Activated T-cell treated with anti-CD3 and anti-CD28 coated beads, Interleukin-2, amount 50 U/mL, for 48 hours (primary cell): Measurements from ENCODE around the gene GPN1.
"Not testable (repeated sequence)": the region's sequence is repeated elsewhere in the genome, so short reads cannot be mapped to it uniquely, and the experiment has no call there.

ENCODE experiments used
- DNase-seq, 2 experiments: peaks; one replicate each; pipeline ENCODE4 v3.0.0-alpha.2; 2020

GPN1 gene

DNA sequence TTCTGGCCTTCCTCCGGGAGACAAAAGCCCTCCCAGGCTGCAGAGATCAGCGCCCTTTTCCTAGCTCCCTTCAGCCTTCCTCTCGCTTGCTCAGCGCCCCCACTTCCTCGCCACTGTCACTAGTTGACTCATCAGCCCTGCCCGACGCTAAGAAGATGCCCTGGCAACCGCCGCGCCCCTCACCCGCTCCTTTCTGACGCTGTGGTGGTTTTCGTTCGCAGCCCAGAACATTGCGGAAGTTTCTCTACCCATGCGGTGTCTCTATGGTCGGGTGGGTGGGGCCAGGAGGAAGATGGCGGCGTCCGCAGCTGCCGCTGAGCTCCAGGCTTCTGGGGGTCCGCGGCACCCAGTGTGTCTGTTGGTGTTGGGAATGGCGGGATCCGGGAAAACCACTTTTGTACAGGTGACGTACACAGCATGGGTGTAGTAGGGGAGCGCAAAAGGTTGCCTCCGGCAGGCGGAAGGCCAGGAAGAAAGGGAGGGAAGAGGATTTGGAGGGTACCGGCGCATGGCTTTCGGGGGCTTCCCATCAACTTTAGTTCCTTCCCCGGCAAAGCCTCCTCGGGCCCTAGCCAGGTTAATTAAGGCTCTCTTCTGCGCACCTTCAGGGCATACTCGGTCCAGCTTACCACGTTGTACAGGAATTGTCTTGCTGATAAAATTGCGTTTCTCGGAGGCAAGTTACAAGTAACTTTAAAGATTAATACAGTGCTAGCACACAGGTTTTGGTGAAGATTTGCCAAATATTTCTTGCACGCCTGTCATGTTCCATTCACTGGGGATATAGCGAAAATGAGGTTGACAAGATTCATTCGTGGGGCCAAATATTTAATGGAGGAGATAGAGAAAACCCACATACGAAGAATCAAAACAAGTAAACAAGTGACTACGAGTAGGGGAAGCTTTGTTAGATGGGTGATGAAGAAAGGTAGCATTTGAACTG, at the start of gene GPN1, which contains the start of gene CCDC121:
TSS of gene GPN1 (plus strand) at position 284 of the 943 bp plus-strand sequence. CDS start at position 293, 9 bp downstream.
TSS of gene CCDC121 (minus strand) at position 246 of the 943 bp plus-strand sequence. CDS start 1,213 bp downstream, outside the sequence.
- DNase-seq = peak; percentile 94 to 96

DNA sequence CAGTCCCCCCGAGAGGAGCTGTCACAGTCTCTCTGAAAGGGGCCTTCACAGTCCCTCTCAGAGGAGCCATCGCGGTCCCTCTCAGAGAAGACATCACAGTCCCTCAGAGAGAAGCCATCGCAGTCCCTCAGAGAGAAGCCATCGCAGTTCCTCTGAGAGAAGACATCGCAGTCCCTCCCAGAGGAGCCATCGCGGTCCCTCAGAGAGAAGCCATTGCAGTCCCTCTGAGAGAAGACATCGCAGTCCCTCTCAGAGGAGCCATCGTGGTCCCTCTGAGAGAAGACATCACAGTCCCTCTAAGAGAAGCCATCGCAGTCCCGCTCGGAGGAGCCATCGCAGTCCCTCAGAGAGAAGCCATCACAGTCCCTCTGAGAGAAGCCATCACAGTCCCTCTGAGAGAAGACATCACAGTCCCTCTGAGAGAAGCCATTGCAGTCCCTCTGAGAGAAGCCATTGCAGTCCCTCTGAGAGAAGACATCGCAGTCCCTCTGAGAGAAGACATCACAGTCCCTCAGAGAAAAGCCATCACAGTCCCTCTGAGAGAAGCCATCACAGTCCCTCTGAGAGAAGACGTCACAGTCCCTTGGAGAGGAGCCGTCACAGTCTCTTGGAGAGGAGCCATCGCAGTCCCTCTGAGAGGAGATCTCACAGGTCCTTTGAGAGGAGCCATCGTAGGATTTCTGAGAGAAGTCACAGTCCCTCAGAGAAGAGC, 47.3 kb upstream of the GPN1 start:
- DNase-seq = no peak

DNA sequence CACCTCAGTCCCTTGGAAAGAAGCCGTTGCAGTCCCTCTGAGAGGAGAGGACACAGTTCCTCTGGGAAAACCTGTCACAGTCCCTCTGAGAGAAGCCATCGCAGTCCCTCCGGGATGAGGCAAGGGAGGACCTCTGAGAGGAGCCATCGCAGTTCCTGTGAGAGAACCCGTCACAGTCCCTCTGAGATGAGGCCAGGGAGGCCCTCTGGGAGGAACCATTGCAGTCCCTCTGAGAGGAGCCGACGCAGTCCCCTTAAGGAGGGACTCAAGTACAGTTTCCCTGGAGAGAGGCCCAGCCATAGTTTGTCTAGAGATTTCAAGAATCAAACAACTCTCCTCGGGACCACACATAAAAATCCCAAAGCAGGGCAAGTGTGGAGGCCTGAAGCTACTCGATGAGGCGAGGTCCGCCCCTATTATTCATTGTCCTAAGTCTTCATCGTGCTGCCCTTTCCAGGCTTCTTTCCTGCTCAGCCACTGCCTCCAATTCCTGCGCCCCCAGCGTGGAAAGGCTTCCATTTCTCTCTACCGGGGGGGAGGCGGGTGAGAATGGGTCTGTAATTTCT, 46.6 kb upstream of the GPN1 start:
- DNase-seq = peak in 1 of 2 experiments; percentile 24

DNA sequence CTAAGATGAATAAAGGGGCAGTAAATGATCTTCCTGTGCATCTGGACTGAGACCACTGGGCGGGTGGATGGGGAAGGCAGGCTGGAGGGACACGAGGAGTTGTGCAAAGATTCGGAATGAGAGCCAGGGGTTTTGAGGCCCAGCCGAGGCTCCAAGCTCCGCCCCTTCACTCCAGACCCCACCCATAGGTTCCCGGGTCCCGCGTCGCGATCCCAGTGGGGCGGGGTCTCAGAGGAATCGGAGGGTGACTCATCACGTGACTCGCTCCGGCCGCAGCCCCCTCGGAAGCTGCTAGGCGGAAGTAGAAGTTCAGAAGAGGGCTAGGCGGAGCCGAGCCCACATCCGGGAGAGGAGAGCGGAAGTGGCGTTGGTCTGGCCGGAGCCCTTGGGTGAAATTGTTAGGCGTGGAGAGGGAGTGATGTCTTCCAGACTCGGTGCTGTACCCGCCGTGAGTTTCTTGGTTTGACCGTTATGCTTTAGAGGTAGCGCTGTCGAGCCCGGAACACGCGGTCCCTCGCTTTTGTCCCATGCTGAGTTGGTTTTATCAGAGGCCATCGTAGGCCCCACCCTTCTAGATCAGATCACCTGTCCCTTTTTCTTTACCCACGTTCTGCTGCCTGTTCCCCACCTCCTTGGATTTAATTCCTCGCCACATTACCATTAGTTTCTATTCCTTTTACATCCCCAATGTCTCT, 46.0 kb upstream of the GPN1 start, which contains the start of gene ZNF512:
TSS of gene ZNF512 (plus strand) at position 348 of the 695 bp plus-strand sequence. CDS start at position 419, 71 bp downstream.
- DNase-seq = peak; percentile 86 to 89

DNA sequence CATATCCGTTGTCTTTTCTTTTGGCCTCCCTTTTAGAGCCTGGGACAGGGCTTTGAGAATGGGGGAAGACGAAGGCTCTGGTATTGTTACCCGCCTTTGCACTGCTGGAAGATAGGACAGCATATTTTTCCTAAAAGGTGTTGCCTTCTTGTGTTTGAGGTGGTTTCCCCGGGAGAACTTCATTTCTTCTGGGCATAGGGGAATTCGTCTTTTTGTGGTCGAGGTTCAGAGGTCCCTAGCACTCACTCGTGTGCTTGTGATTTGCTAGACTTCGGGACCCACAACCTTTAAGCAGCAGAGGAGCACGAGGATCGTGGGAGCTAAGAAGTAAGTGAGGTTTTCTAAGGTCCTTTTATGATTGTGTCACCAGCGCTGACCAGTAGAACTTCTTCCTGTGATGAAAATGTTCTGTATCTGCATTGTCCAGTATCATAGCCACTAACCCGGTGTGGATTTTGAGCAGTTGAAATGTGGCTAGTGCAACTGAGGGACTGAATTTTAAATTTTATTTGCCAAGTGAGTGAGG, 45.4 kb upstream of the GPN1 start:
- peak in 1 of 2 experiments; percentile 27 for DNase-seq

DNA sequence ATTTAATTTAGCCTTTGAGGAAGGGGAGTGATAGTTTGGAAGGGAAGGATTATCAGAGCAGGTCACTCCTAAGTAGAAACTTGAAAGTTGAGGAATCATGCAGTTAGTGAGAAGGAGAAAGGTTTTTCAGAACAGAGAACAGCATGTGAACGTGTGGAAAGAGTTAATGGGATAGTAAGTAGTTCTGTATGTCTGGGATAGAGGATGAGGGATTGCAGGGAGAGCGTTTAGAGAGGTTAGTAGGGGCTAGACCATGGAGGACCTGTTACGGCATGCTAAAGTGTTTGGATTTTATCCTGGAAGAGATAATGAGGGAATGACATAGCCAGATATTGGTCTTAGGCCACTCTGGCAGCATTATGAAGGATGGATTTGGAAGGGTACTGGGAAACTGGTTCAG, 44.3 kb upstream of the GPN1 start:
- no peak for DNase-seq

DNA sequence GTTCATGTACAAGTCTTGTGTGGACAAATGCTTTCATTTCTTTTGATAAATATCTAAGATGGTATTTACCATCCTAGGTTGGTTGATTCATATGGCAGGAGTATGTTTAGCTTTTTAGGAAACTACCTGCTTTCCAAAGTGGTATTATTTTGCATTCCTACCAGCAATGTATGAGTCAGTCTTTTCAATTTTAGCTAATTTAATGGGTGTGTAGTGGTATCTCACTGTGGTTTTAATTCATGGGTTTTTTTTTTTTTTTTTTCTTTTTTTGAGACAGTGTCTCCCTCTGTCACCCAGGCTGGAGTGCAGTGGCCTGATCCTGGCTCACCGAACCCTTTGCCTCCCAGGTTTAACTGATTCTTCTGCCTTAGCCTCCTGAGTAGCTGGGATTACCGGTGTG, 41.8 kb upstream of the GPN1 start:
- DNase-seq = no peak

DNA sequence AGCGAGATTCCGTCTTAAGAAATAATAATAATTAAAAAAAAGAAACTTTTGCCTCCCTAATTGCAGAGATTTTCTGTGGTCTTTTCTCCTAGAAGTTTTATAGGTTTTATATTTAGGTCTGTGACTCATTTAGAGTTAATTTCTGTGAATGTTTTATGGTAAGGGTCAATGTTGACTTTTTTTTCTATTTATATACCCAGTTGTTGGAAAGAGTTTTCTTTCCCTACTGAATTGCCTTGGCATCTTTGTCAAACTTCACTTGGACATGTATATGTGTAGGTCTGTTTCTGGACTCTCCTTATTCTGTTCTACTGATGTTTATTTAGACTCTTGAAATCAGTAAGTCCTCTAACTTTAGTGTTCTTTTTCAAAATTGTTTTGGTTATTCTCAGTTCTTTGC, 40.5 kb upstream of the GPN1 start:
- DNase-seq = no peak

DNA sequence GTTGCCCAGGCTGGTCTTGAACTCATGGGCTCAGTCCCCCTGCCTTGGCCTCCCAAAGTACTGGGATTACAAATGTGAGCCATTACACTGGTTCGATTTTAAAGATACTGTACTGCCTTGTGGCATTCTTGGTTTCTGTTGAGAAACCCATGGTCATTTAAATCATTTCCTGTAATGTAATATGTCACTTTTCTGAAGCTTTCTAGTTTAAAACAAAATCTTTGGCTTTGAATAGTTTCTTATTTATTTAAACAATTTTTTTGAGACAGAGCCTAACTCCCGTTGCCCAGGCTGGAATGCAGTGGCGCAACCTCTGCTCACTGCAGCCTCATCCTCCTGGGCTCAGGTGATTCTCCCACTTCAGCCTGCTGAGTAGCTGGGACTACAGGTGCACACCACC, 37.1 kb upstream of the GPN1 start:
- DNase-seq = no peak

DNA sequence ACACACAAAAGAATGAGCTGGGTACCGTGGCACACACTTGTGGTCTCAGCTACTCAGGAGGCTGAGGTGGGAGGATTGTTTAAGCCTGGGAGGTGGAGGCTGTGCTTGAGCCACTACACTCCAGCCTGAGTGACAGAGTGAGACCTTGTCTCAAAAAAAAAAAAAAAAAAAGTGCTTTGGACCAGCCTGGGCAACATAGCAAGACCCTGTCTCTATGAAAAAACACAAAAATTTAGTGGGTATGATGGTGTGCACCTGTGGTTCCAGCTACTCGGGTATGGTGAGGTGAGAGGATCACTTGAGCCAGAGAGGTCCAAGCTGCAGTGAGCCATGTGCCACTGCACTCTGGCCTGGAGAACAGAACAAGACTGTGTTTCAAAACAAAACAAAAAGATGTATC, 35.6 kb upstream of the GPN1 start:
- no peak for DNase-seq

DNA sequence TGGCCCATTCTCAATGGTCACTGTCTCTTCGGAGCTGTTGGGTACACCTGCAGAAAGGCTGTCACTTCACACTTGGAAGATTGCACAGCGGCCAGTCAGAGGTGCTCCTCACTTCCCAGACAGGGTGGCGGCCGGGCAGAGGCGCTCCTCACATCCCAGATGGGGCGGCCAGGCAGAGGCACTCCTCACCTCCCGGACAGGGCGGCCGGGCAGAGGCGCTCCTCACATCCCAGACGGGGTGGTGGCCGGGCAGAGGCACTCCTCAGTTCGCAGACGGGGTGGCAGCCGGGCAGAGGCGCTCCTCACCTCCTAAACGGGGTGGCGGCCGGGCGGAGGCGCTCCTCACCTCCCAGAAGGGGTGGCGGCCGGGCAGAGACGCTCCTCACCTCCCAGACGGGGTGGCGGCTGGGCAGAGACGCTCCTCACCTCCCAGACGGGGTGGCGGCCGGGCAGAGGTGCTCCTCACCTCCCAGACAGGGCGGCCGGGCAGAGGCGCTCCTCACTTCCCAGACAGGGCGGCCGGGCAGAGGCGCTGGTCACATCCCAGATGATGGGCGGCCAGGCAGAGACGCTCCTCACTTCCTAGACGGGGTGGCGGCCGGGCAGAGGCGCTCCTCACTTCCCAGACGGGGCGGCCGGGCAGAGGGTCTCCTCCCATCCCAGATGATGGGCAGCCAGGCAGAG, 34.7 kb upstream of the GPN1 start:
- not testable (repeated sequence) for DNase-seq

DNA sequence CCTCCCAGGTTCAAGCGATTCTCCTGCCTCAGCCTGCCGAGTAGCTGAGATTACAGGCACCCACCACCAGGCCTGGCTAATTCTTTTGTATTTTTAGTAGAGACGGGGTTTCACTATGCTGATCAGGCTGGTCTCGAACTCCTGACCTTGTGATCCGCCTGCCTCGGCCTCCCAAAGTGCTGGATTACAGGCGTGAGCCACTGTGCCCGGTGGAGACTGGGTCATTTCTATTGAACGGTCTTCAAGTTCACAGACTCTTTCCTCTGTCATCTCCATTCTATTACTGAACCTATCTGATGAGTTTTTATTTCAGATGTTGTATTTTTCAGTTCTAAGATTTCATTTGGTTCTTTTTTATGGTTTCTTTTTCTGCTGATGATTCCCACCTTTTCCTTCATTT, 33.4 kb upstream of the GPN1 start:
- DNase-seq = not testable (repeated sequence)

DNA sequence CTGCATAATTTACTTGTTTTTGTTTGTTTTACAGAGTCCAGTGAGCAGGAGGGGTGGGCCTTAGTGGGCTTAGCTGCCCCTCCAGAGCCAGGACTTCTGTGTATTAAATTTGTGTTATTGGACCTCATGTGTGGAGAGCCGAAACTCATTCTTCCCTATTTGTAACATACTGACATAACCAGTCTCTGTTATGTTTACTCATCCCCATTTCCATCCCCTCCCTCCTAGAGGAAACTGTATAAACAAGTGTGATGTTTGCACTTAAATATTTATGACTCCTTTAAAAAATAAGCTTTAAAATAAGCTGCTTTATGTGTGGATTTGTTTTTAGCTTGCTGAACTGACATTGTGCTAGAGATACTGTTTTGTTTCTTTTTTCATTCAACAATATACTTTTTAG, 32.2 kb upstream of the GPN1 start:
- DNase-seq = no peak

DNA sequence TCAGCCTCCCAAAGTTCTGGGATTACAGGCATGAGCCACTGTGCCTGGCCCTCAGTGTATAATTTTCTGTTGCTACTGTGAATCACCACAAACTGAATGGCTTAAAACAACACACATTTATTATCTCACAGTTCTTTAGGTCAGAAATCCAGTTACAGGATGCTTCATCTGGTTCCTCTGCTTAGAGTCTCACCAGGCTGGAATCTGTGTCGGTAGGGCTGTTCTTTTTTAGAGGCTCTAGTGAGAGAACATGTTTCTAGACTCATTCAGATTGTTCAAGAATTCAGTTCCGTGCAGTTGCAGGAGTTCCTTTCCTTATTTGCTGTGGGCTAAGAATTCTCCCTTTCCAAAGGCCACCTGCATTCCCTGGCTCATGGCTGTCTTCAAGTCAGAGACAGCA, 22.2 kb upstream of the GPN1 start:
- no peak for DNase-seq

DNA sequence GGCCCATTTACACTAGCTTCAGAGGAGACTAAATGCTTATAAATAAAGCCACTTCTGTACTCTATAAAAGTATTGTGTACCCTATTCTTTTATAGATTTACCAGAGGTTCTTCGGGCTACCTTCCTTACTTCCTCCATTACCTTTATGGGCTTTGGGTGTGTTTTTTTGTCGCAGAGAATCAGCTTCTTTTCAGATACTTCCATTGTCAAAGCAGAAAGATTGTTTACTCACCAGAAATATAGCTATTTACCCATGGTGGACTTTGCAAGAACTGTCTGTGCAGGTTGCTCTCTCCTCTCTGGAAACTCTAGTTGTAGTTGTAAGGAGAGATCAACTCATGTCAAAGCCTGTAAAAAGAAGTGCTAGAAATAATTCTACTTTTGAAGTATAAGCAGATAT, 14.9 kb upstream of the GPN1 start:
- DNase-seq = no peak

DNA sequence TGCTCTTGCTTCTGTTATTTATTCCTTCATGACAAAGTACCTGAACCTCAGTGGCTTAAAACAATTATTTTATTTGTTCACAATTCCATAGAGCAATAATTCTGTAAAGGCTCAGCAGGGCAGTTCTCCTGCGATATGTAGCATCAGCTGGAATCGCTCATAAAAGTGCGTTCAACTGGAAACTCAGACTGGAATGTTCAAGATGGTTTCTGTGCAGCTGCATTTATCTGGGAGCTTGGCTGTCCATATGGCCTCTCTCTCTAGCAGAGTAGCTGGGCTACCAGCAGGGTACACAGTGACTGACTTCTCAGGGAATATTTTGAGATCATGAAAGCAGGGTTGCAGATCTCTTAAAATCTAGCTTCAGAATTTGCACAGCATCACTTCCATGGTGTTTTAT, 13.5 kb upstream of the GPN1 start:
- no peak for DNase-seq

DNA sequence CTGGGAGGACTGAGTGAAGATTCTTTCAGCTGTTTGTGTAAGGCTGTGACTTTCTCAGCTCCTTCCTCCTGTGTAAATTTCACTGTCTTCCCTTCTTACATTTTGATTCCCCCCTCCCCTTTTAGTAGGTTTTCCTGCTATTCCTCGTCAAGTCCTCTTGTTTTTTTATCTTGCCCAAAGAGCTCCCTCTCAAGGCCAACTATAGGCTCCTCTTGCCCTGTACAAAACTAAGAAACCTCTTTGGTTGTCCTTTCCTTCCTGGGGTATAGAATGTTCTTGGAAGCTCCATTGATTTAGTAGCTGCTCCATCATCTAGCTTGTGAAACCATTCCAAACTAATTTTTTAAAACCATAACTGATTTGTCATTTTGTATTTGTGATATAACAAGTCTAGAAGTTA, 7.3 kb upstream of the GPN1 start:
- no peak for DNase-seq

DNA sequence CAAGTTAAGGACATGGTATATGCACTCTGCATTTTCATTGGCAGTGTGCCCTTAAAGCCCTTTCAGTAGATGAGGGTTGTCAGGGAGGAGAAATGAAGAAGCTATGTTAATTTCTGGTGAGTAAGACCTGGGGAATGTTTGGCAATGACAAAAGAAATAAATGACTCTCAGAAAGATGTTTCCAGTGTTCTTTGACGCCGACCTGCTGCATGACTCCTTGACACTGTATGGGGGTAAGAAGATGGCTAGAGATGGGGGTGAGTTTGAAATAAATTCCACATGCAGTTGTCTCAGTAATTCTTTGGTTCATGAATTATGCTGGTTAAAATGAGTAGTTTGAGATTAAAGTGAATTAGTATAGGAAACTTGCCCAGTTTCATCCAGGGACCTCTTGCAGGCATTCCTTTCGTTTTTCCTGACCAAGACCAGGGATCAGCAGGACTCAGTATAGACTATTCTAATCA, 5.9 kb upstream of the GPN1 start:
- no peak for DNase-seq

DNA sequence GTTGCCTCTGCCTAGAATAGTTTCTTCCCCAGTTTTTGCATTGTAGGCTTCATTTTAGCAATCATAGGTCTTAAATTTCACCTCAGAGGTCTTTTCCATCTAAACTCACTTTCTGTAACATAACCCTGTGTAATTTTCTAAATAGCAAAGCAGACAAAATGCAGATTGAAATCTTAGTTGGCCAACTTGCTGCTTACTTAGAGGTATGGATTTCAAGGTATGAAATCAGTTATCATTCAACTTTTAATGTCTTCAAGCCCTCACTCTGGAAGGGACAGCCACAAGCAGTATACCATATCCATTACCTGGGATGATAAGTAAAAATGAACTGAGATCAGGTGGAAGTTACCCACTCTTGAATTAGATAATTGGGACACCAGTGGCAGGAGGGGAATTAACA, 3.9 kb upstream of the GPN1 start:
- DNase-seq = no peak

DNA sequence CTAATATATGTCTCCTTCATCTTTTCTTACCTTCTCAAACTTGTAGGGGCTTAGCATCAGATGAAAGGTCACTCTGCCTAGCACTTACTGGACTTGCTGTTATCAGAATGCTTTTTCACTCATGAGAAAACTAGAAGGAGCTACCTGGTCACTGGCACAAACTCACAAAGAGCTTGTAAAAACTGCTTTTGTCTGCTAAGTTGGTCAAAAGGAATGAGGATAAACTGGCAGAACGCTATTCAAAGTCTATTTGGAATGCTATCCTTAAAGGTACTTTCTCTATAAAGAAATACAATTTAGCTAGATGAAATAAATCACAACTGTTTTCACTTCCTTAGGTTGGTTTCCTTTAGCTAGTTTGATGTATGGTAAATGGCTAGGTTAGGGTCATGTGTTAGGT, 2.5 kb upstream of the GPN1 start:
- not testable (repeated sequence) for DNase-seq

DNA sequence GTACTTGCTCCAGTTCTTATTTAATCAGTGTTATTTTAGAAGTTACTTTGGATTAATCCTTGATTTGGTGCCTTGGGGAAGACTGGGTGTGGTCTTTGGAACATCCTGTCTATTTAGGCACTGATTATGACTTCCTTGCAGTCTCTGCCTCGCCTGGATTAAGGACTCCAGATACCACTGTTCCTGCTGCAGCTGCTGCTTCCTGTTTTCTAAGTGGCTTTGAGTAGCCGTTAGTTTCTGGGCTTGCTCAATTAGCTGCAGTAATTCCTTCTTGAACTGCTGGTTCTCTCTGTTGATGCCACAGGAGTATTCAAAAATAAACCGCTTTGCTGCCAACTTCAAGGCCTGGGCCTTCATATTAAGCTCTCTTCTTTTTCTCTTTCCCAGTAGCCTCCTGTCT, 1.9 kb upstream of the GPN1 start:
- DNase-seq = not testable (repeated sequence)
